ENCODE data around the gene CD14.
"Not testable (repeated sequence)": the region's sequence is repeated elsewhere in the genome, so short reads cannot be mapped to it uniquely, and the experiment has no call there.

The CD14 gene

DNA sequence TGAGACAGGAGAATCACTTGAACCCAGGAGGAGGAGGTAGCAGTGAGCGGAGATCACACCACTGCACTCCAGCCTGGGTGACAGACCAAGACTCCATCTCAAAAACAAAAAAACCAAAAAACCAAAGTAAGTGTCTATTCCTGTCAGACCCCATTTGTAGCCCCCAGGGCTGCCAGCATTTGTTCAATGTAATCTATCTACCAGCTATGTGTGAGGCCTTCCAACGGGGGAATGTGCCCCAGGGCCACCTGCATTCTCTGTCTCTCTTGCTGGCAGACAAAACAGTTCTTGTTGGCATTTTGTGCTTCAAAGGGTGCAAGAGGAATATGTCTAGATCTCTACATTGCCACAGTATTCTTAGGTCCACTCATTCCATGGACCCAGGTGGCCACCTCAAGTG lies 34.1 kb downstream of the CD14 start:
- no peak overlapping the region for H3K4me3 ChIP-seq (replicated peaks; ENCODE audit: low read depth, low read length)
- DNase-seq (ENCODE audit: extremely low read depth, low read depth), result no peak
- no peak for TF ChIP-seq CTCF (IDR thresholded peaks at IDR 0.05; ENCODE audit: low read depth, low read length, missing control alignments)

DNA sequence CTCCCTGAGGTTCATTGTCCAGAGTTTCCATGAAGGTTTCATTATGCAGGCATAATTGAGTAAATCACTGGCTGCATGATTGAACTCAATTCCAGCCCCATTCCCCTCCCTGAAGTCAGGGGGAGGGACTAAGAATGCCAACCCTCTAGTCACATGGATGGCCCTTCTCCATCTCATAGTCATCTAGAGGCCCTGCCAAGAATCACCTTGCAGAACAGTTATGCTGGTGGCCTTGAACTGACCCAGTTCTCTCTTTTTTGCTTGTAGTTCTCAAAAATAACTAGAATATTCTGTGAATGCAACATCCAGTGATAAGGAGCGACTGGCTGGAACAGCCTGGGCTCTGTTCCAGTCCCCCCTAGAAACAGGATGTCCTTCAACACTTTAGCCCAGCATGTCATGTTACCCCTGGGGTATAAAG lies 36.6 kb downstream of the CD14 start:
- no peak for DNase-seq (ENCODE audit: extremely low read depth, low read depth)
- TF ChIP-seq CTCF (IDR thresholded peaks at IDR 0.05; ENCODE audit: low read depth, low read length, missing control alignments), result no peak

DNA sequence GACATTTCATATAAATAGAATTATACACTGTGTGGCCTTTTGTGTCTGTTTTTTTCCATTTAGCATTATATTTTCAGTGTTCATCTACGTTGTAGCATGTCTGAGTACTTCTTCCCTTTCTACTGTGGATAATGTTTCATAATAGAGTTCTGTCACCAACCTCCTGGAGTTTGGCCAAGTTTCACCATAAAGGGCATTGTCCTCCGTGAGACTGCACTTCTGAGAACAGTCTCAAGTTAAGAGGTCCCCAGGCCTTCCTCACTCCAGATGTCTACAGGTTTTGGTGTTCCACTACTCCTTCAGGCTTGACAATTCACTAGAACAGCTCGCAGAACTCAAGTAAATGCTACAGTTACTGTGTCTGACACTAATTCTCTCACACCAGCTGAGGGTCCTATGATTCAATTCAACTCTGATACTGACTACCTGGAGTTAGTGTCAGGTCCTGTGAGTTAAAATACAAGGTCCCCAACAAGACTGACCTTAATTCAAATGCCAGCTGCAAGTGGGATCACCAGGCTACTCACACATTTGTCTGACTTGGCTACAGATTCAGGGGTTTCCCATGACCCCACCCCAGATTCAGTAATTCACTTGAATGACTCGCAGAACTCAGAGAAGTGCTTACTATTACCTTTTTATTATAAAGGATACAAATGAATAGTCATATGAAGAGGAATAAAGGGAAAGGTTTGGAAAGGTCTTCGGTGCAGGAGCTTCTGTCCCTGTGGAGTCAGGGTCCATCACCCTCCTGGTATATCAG lies 37.3 kb downstream of the CD14 start:
- DNase-seq (ENCODE audit: extremely low read depth, low read depth), result no peak

More for the DNA sequence above, 36.6 kb downstream of the CD14 start:
- H3K4me3 ChIP-seq (replicated peaks; ENCODE audit: low read depth, low read length), result no peak overlapping the region

GRCh38 chr5:140594169-140594568 lies 38.8 kb downstream of the CD14 start:
- DNase-seq (ENCODE audit: extremely low read depth, low read depth), result no peak
- no peak overlapping the region for H3K4me3 ChIP-seq (replicated peaks; ENCODE audit: low read depth, low read length)
- no peak for TF ChIP-seq CTCF (IDR thresholded peaks at IDR 0.05; ENCODE audit: low read depth, low read length, missing control alignments)

More for the DNA sequence above, 37.3 kb downstream of the CD14 start:
- no peak overlapping the region for H3K4me3 ChIP-seq (replicated peaks; ENCODE audit: low read depth, low read length)
- no peak for TF ChIP-seq CTCF (IDR thresholded peaks at IDR 0.05; ENCODE audit: low read depth, low read length, missing control alignments)

GRCh38 chr5:140593070-140593469 lies 39.9 kb downstream of the CD14 start:
- H3K4me3 ChIP-seq (replicated peaks; ENCODE audit: low read depth, low read length); DNase-seq (ENCODE audit: extremely low read depth, low read depth): not testable (repeated sequence)

DNA sequence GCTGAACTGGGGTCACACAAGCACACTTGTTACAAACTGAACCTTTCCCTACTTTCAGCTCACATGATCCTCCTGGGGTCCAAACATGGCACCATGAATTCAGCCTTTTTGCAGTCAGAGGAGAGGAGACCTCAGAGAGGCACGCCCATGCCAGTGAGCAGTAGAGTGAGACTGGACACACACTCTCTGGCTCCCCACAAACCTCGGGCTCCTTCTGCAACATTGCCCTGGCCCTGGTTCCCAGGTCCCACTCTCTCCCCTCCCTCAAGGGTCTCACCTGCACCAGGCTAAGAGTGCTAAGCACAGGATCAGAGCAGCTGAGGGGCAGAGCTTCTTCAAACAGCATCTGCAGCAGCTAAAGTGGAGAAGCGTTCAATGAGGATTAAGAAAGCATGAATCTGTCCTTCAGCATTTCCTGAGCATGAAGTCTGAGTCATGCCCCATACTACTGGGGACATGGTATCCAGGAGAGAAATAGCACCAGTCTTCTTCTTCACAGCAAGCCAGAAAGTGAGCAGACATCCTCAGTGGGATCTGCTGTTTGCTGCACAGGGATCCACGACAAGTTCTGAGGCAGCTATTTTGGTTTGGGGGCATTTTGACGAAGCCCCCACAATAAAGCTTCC lies 41.1 kb downstream of the CD14 start:
- no peak for DNase-seq (ENCODE audit: extremely low read depth, low read depth)
- no peak for TF ChIP-seq CTCF (IDR thresholded peaks at IDR 0.05; ENCODE audit: low read depth, low read length, missing control alignments)
- no peak overlapping the region for H3K4me3 ChIP-seq (replicated peaks; ENCODE audit: low read depth, low read length)

DNA sequence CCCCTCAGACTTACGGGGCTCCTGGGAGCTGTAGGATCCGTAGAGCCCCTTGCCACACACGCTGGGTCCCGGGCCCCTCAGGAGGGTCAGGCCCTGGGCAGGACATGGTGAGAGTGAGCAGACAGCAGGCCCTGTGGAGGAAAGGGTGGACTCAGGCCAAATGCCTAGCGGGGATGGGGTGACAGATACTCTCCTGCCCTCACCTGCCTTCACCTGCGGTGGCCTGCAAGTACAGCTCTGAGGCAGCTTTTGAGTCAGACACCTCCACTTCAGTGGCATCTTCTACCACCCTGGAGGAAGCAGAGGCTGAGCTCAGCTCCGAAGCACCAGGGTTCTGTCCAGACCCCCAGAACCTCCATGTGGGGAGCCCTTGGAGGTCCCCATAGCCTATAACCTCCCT lies 42.1 kb downstream of the CD14 start:
- no peak for DNase-seq (ENCODE audit: extremely low read depth, low read depth)
- H3K4me3 ChIP-seq (replicated peaks; ENCODE audit: low read depth, low read length), result no peak overlapping the region
- TF ChIP-seq CTCF (IDR thresholded peaks at IDR 0.05; ENCODE audit: low read depth, low read length, missing control alignments), result no peak

Measured in HFF-Myc (cell line).